Vagina (tissue), 2 donors: ENCODE results near the gene FOXK1. TPM values are rescaled to one million over a fixed set of nuclear protein-coding genes. Genes with fewer than 3 reads are reported as not detected.

Source experiments
- DNase-seq, 2 donors: peaks; one replicate each; pipeline ENCODE4 v3.0.0-alpha.2; 2017; ENCODE audit errors: extremely low spot score in 2 of 2
- H3K27ac ChIP-seq: fragments of 200-600 bp; sonication (generic); one replicate; pipeline ENCODE4 v1.5.1; 2019
- H3K27me3 ChIP-seq: fragments of 200-600 bp; sonication (generic); one replicate; pipeline ENCODE4 v1.5.1; 2019
- H3K36me3 ChIP-seq, 2 donors: fragments of 200-600 bp; sonication (generic); one replicate each; pipeline ENCODE4 v1.5.1; 2017 to 2019
- H3K4me1 ChIP-seq: fragments of 200-600 bp; sonication (generic); one replicate; pipeline ENCODE4 v1.5.1; 2019
- H3K4me3 ChIP-seq, 2 donors: fragments of 200-600 bp; sonication (generic); 1 replicate in 1 of 2; 2 replicates in 1 of 2; pipeline ENCODE4 v1.5.1; 2016 to 2019
- H3K9me3 ChIP-seq: fragments of 200-600 bp; sonication (generic); one replicate; pipeline ENCODE4 v1.5.1; 2019
- POLR2A ChIP-seq, 2 donors: fragments of 450-650 bp; IDR thresholded peaks; one replicate each; pipeline ENCODE4 v1.6.1; 2017; ENCODE audit warnings: antibody characterized with exemption in 2 of 2, mild to moderate bottlenecking in 2 of 2, moderate library complexity in 2 of 2
- POLR2AphosphoS5 ChIP-seq, 2 donors: sonication (generic); formaldehyde crosslinking; IDR thresholded peaks; one replicate each; pipeline ENCODE4 v1.9.0; 2017; ENCODE audit warnings: antibody characterized with exemption in 2 of 2, mild to moderate bottlenecking in 2 of 2, low read depth in 1 of 2; ENCODE audit not compliant: insufficient read depth in 1 of 2
- intact Hi-C: fragments of 100-400 bp; cut with DNase I; formaldehyde crosslinking; loops from one replicate; pipeline ENCODE4 v1.15.1; 2023
- total RNA-seq: library from RNA; depleted of rRNA; stranded (reverse); fragments of >200 nt; gene quantifications from one replicate; pipeline ENCODE4 v1.2.3, GENCODE V29; 2016
- TF ChIP-seq, protein P1 (sequence below), 3 experiments: fragments of 450-650 bp in 2 of 3; fragments of 200-600 bp in 1 of 3; sonication (generic) in 1 of 3; IDR thresholded peaks; one replicate each; pipeline ENCODE4 v1.5.1; 2017 to 2019; ENCODE audit warnings: antibody characterized with exemption in 3 of 3, mild to moderate bottlenecking in 2 of 3, moderate library complexity in 2 of 3

Gene FOXK1
- total RNA-seq, 1 donor from 2014 or later = 28.5 TPM

DNA sequence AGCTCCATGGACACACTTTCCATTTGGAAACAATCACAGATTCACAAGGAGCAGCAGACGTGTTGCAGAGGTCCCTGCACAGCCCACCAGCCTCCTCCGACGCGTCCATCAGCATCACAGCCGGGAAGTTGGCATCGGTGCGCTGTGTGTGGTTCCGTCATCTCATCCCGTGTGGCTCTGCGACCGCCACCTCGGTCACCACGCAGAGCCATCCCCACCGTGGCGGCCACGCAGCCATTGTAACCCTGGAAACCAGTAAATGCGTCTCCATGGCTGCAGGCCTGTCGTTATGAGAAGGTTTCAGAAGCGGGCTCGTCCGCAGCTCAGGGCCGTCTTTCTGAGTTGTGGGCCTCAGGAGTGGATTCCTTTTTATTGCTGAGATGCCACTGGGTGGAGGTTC, 36.0 kb downstream of the FOXK1 start:
- DNase-seq = no peak
- Histone ChIP-seq H3K27ac (no peak overlapping the region), H3K4me3 (no peak overlapping the region), H3K27me3 (no peaks in the 10 kb centered on the region), H3K36me3 (no peaks in the 10 kb centered on the region), H3K9me3 (no peaks in the 10 kb centered on the region), H3K4me1 (peaks cover 53% of the 10 kb centered on the region)
- TF ChIP-seq POLR2A (IDR thresholded peaks at IDR 0.05) (no peak), POLR2AphosphoS5 (IDR thresholded peaks at IDR 0.05; ENCODE audit: insufficient read depth in 1 of 2, low read depth in 1 of 2) (no peak)
- TF ChIP-seq, protein P1, sequence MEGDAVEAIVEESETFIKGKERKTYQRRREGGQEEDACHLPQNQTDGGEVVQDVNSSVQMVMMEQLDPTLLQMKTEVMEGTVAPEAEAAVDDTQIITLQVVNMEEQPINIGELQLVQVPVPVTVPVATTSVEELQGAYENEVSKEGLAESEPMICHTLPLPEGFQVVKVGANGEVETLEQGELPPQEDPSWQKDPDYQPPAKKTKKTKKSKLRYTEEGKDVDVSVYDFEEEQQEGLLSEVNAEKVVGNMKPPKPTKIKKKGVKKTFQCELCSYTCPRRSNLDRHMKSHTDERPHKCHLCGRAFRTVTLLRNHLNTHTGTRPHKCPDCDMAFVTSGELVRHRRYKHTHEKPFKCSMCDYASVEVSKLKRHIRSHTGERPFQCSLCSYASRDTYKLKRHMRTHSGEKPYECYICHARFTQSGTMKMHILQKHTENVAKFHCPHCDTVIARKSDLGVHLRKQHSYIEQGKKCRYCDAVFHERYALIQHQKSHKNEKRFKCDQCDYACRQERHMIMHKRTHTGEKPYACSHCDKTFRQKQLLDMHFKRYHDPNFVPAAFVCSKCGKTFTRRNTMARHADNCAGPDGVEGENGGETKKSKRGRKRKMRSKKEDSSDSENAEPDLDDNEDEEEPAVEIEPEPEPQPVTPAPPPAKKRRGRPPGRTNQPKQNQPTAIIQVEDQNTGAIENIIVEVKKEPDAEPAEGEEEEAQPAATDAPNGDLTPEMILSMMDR (IDR thresholded peaks at IDR 0.05) = no peak
- intact Hi-C loops = no loop called here

DNA sequence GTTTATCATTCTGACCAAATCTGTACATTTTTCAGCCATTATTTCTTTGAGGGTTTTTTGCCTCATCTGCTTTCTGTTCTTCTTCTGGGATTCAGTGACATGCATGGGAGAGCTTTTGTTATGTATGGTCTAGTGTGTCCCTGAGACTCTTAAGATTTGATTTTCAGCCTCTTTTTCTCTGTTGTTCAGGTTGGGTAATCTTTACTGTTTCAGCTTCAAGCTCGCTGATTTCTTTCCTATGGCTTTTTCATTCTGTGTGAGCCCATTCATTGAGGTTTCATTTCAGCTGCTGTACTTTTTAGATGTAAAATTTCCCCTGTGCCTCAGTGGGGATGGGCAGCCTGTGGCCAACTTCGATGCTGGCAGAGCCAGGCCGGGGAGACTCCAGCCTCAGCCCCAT, 38.1 kb downstream of the FOXK1 start:
- TF ChIP-seq POLR2A (IDR thresholded peaks at IDR 0.05) (no peak), POLR2AphosphoS5 (IDR thresholded peaks at IDR 0.05; ENCODE audit: insufficient read depth in 1 of 2, low read depth in 1 of 2) (no peak)
- TF ChIP-seq, protein P1 (IDR thresholded peaks at IDR 0.05) = no peak
- H3K36me3 ChIP-seq = no peaks in the 10 kb centered on the region
- peaks cover 53% of the 10 kb centered on the region for H3K4me1 ChIP-seq
- H3K9me3 ChIP-seq = no peaks in the 10 kb centered on the region
- no peak overlapping the region for H3K4me3 ChIP-seq
- intact Hi-C loops = no loop called here
- H3K27me3 ChIP-seq = no peaks in the 10 kb centered on the region
- no peak for DNase-seq
- H3K27ac ChIP-seq = no peak overlapping the region

DNA sequence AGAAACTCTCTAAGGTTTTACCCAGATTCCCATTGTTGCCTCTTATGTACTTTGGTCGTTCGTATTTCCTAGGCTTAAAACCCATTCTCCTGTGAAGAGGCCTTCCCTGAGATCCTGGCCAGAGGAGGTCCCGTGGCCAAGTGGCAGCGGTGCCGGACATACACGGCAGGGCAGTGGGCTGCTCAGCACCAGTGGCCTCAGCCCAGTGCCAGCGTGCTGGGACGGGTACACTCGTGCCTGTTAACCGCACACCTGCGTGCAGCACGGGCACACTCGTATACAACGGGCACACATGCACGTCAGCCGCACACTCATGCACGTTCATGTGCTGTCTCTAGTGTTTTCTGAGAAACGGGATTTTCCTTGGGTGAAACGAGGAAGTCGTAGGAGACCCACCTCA, 40.2 kb downstream of the FOXK1 start:
- intact Hi-C loops = no loop called here
- Histone ChIP-seq H3K4me1 (peaks cover 60% of the 10 kb centered on the region), H3K4me3 (no peak overlapping the region), H3K27ac (no peak overlapping the region), H3K27me3 (no peaks in the 10 kb centered on the region), H3K36me3 (no peaks in the 10 kb centered on the region), H3K9me3 (no peaks in the 10 kb centered on the region)
- no peak for DNase-seq
- TF ChIP-seq, protein P1 (IDR thresholded peaks at IDR 0.05) = no peak
- TF ChIP-seq POLR2AphosphoS5 (IDR thresholded peaks at IDR 0.05; ENCODE audit: insufficient read depth in 1 of 2, low read depth in 1 of 2) = no peak
- TF ChIP-seq POLR2A (IDR thresholded peaks at IDR 0.05) = no peak

DNA sequence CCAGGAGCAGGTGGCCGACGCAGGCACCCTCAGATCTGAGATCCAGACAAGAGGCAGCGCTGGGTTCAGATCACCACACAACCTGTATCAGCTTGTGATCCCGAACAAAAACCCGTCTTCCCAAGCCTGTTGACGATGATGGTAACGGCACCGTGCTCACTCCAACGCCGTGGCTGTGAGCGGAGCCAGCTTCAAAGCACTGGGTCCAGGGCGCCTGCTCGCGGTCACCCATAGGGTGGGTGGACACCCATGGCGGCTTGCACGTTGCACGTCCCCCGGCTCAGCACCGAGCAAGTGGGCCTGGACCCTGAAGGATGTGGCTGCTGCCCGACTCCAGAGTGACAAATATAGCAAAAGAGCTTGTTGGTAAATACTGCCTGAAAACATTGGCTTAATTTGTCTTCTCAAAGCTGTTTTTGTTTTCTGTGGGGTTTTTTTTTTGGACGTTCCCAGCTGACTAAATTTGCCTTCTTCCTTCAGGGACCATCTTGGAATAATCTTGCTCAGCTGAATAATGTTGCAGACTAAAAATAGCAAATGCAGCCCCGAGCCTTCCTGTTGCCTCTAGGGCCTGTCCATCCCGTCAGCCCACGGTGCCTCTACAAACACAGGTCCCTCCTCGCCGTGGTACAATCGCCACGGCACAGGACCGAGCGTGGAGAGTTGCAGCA, 41.0 kb downstream of the FOXK1 start:
- H3K4me3 ChIP-seq = no peak overlapping the region
- DNase-seq = no peak
- no peaks in the 10 kb centered on the region for H3K9me3 ChIP-seq
- no peaks in the 10 kb centered on the region for H3K36me3 ChIP-seq
- intact Hi-C loops = no loop called here
- H3K27ac ChIP-seq = peak overlapping the region; percentile 54
- no peaks in the 10 kb centered on the region for H3K27me3 ChIP-seq
- peaks cover 63% of the 10 kb centered on the region for H3K4me1 ChIP-seq
- TF ChIP-seq POLR2A (IDR thresholded peaks at IDR 0.05) (no peak), POLR2AphosphoS5 (IDR thresholded peaks at IDR 0.05; ENCODE audit: insufficient read depth in 1 of 2, low read depth in 1 of 2) (no peak)
- TF ChIP-seq, protein P1 (IDR thresholded peaks at IDR 0.05) = no peak

DNA sequence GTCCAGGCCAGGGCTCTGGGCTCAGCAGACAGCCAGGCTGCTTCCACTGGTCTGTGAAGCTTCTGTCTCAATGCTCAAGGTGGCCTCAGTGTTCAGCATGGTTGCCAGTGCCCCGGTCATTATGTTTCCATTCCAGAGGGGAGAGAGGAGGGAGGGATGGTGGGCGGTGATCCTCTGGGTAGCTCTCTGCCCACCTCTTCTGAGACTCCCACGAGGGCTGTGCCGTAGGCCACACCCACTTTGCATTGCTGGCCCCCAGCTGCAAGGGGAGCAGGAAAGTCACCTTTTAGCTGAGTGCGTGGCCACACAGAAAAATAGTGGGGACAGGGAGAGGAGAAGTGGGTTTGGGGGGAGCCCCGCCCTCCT, 42.5 kb downstream of the FOXK1 start:
- H3K4me1 ChIP-seq = peaks cover 63% of the 10 kb centered on the region
- intact Hi-C loops = no loop called here
- no peaks in the 10 kb centered on the region for H3K36me3 ChIP-seq
- peak overlapping the region; percentile 96 for H3K27ac ChIP-seq
- no peaks in the 10 kb centered on the region for H3K9me3 ChIP-seq
- no peaks in the 10 kb centered on the region for H3K27me3 ChIP-seq
- no peak for TF ChIP-seq POLR2A (IDR thresholded peaks at IDR 0.05)
- no peak for TF ChIP-seq POLR2AphosphoS5 (IDR thresholded peaks at IDR 0.05; ENCODE audit: insufficient read depth in 1 of 2, low read depth in 1 of 2)
- TF ChIP-seq, protein P1 (IDR thresholded peaks at IDR 0.05) = no peak
- H3K4me3 ChIP-seq = peak overlapping the region; percentile 50 to 53
- DNase-seq = no peak
